ENCODE measurements around the gene TMEM184B.
"Not testable (repeated sequence)": the region's sequence is repeated elsewhere in the genome, so short reads cannot be mapped to it uniquely, and the experiment has no call there.

The TMEM184B gene

DNA sequence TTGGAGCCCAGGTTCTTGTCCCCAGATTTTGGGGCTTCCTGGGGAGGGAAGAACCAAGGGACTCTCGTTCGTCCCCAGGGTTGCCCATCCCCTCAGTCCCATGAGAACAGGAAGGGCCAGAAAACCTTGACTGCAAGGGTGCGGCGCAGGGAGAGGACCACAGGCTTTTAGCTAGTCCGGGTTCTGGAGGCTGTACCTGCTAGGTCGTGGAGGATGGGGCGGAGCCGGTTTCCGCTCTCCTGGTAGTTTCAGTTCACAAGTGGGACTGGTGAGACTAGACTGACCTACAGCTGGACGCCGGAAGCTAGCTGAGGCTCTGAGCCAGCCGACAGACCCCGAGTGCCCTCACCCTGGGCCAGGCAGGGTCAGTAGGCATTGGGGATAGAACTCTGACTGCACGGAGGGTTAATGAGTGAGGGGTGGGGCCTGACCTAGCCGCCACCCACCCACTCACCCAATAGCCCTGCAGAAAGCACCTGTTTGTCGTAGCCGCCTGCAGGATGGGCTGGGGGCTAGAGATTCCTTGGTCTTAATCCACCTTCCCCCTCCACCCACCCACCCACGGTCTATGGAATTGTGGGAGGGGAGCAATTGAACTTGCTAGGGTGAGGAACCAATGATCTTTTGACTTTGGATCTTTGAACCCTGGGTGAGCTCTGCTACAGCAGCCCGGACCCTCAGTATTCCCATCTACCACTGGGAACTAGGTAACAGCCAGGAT lies 69.6 kb downstream of the TMEM184B start:
- DNase-seq, result no peak

DNA sequence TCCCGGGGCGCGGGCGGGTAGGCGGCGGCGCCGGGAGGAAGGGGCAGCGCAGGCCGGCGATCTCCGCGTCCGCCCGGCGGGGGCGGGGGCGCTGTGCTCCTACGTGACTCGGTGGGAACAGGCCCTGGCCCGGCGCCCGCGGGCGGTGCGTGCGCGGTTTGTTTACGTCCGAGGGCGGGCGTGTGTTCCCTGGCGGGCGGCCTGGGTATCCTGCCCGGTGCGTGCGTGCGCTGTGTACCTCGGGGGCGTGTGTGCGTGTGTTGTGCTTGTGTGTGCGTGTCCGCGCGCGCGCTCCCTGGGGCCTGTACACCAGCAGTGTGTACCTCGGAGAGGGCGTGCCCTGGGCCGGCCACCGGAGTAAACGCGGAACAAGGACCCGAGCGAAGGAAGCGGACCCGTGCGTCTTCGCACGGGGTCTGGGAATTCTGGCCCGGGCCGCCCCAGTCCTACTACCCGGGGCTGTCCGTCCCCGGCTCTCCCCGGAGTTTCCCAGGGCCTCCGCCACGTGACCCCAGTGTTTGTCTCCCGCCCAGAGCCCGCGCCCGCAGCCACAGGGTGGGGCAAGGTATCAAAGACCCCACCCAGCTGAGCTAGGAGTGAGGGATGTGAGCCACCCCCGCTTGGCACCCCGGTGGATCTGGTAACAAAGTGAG lies 70.2 kb downstream of the TMEM184B start:
- DNase-seq, result peak; percentile 49

DNA sequence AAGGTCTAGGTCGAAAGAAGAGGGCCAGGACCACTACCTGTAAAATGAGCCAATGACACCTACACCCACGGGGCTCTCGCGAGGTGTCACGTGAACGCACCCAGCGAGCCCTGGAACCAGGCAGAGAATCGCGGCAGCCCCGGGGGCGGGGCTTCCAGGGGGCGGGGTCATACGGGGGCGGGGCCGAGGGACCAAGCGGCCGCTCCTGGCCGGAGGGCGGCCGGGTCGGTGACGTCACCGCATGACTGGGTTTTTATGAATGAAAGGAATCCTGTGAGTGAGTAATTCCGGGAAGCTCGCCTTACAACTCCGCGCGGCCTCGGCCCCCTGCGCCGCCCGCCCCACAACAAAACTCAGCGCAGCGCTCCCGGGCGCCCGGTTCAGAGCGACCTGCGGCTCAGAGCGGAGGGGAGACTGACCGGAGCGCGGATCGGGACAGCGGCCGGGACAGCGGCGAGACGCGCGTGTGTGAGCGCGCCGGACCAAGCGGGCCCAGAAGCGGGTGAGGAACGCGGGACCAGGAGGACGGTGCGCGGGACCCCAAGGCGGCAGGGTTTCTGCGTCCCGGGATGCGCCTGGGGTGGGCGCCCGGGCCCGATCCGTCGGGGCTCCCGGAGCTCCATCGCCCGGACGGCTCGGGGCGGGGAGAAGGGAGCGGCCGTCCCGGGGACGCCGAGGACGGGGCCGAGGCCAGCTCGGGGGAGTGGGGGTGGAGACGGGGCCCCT lies 70.9 kb downstream of the TMEM184B start, which contains the start of gene MAFF:
Gene MAFF, plus strand, starts transcription at position 284 of the 726 bp plus-strand sequence. CDS start 11,860 bp downstream, outside the sequence.
- DNase-seq, result peak; percentile 84

- no peak for DNase-seq
These were observed 71.5 kb downstream of the TMEM184B start for GRCh38 chr22:38201371-38201710.

DNA sequence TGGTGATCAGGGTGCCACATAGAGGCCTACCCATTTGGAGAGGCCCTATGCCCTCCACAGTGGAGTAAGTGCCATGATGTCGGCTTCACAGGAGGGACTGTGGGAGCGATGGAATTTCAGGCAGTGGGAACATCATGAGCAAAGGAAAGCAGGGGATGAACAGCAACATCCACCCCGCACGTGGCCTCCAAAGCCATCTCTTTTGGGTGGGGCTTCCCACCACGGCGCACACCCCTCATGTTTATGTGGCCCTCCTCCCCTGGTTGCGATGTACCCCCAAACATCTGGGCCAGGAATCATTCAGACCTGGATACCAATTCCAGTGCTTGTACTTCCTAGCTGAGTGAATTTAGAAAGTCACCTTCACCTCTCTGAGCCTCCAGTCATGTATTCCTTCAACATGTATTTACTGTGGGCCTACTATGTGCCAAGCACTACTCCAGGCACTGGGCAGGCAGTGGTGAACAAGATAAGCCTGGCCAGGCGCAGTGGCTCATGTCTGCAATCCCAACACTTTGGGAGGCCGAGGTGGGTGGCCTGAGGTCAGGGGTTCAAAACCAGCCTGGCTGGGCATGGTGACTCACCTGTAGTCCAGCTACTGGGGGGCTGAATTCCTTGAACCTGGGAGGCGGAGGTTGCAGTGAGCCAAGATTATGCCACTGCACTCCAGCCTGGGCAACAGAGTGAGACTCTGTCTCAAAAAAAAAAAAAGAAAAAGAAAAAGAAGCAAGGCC lies 72.8 kb downstream of the TMEM184B start:
- DNase-seq, result no peak

DNA sequence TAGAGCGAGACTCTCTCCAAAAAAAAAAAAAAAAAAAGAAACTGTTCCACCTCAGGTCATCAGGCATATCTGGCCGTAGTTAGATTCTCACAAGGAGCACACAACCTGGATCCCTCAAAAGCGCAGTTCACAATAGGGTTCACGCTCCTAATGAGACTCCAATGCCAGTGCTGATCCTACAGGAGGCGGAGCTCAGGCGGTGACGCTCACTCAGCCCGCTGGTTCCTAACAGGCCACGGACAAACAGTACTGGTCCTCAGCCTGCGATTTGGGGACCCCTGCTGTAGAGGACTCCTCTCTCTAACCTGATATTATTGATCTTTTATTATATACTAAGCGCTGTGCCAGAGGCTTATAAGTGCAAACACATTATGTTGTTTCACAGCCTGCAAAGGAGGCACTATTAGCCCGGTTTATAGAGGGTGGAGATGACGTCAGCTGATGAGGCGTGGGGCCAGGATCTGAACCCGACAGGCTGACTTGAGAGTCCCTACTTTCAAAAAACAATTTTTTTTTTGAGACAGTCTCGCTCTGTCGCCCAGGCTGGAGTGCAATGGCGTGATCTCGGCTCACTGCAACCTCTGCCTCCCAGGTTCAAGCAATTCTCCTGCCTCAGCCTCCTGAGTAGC lies 75.9 kb downstream of the TMEM184B start:
- DNase-seq, result no peak

GRCh38 chr22:38193580-38193979 lies 79.2 kb downstream of the TMEM184B start:
- DNase-seq, result no peak

GRCh38 chr22:38192475-38192863 lies 80.3 kb downstream of the TMEM184B start:
- DNase-seq, result no peak

GRCh38 chr22:38191731-38192474 lies 80.9 kb downstream of the TMEM184B start:
- DNase-seq, result no peak

- DNase-seq, result no peak
These were observed 81.8 kb downstream of the TMEM184B start for GRCh38 chr22:38191055-38191454.

GRCh38 chr22:38190581-38190980 lies 82.2 kb downstream of the TMEM184B start:
- DNase-seq, result no peak

GRCh38 chr22:38189104-38189503 lies 83.7 kb downstream of the TMEM184B start:
- no peak for DNase-seq

- DNase-seq, result no peak
These were observed 85.2 kb downstream of the TMEM184B start for GRCh38 chr22:38187413-38188212.

DNA sequence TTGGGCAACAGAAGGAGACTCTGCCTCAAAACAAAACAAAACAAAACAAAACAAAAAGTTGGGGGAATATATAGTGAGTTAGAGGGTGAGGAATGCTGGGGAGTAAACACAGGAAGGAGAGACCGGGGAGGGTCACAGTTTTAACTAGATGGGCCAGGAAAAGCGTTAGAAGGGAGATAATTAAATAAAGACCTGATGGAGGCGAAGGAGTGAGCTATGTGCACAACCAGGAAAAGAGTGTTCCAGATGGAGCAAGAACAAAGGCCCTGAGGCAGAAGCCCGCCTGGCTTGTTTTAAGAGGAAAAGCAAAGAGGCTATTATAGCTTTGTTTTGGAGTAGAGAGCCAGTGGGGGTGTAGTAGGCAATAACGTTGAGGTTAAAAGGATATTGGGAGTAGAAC lies 86.4 kb downstream of the TMEM184B start:
- no peak for DNase-seq

- no peak for DNase-seq
These were observed 88.0 kb downstream of the TMEM184B start for GRCh38 chr22:38184788-38185187.

DNA sequence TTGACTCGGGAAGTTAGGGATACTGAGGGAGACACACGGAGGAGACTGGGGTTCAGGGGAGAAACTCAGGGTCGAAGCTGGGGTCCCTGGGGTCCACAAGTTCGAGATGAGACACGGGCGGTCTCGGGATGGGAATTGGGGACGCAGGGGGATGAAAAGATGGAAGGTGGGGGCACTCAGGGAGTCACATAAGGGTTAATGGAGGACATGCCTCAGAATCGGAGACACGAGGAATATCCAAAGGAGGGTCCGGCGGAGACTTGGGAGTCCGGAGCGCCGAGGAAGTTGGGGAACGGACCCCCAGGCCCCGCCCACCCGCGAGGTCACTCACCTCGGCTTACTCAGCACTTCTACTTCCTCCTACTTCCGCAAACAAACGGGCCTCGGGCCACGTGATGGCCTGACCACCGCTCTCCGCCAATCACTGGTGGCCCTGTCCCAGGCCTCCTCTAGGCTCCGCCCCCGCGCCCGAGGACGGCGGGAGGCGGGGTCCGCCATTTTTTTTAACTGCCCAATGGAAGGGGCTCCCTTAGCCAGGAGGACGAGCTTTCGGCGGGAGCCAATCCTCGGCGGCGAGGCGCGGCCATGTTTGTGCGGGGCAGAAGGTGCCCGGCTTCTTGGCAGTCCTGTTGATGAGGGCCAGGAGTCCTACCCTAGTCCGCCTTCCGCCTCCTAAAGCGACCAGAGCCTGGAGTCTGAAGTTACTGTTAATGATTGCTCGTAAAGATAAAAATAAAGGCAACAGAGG lies 91.2 kb downstream of the TMEM184B start, which contains the start of gene PLA2G6:
Gene PLA2G6, minus strand, starts transcription at position 378 of the 748 bp plus-strand sequence. CDS start 12,404 bp downstream, outside the sequence.
- DNase-seq, result peak; percentile 90

DNA sequence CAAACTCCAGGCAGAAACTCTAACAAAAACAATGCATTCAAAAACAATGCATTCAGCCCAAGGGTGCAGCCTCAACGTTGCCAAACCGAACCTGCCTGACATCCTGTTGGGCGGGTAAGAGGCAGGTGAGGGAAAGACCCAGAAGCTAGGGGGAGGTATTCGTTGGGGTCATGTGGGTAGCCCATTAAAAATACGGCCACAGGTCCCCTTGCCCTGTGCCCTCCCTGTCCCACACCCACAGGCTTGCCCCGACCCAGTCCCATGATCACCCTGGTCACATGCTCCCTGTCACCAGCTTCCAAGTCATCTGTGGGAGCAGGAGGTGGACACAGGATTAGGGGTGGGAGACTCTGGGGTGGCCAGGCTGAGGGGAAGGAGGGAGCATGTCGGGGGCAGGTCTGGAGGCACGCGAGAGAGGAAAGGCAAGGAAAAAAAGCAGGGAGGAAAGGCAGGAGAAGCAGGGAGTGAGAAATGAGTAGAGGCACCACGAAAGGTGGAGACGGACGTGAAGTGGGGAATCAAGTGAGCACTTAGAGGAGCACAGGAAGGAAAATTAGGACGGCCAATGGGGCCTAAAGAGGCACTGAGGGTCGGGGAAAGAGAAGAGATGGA lies 91.9 kb downstream of the TMEM184B start:
- DNase-seq, result peak; percentile 29

DNA sequence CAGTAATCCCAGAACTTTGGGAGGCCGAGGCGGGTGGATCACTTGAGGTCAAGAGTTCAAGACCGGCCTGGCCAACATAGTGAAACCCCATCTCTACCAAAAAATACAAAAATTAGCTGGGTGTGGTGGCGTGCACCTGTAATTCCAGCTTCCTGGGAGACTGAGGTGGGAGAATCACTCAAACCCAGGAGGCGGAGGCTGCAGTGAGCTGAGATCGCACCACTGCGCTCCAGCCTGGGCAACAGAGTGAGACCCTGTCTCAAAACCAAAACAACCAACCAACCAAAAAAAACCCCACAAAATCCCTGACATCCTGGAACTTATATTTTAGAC lies 94.2 kb downstream of the TMEM184B start:
- DNase-seq, result not testable (repeated sequence)

DNA sequence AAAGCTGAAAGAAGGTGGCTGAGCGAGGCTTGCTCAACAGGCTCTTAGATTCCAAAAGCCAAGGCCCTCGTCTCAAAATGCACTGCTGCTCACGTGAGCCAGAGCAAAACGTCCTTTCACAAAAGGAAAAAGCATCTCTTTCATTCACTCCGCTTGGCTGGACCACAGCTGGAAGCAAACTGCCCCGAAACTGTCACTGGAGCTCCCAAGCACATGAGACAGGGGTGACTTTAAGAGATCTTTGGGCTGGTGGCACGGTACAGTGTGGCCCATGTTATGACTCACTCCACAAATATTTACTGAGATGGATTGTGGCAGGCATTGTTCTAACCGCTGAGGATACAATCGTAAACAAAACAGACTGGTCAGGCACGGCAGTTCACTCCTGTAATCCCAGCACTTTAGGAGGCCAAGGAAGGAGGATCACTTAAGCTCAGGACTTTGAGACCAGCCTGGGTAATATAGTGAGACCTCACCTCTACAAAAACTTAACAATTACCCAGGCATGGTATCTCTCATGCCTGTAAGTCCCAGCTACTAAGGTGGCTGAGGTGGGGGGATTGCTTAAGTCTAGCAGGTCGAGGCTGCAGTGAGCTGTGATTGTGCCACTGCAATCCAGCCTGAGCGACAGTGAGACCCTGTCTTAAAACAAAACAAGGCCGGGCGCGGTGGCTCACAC lies 94.7 kb downstream of the TMEM184B start:
- DNase-seq, result no peak

Measured in T-helper 9 cell (primary cell).